IMR-90 (cell line): ENCODE data around the gene GGPS1. TPM values are rescaled to one million over a fixed set of nuclear protein-coding genes. Genes with fewer than 3 reads are reported as not detected.

ENCODE experiments used
- ATAC-seq: fragments of 200-7000 bp; cut with Tn5 transposase; 2 replicates; pipeline ENCODE4 v1.9.1; 2020; ENCODE audit warnings: low read depth, mild to moderate bottlenecking, moderate library complexity
- BruUV-seq: library from RNA; stranded (reverse); fragments of 400-500 nt; replicated peaks from 2 replicates; lab custom pipeline; 2021; lab: Mats Ljungman, UMichigan
- CTCF ChIA-PET: fragments of 300-600 bp; formaldehyde crosslinking; extraction: SDS; loops from one replicate; lab custom pipeline; 2021; ENCODE audit warnings: antibody characterized with exemption; lab: Yijun Ruan, JAX
- POLR2A ChIA-PET: fragments of 300-600 bp; sonication (Branson Sonifier 250); formaldehyde crosslinking; loops from one replicate; lab custom pipeline; 2022; ENCODE audit warnings: antibody characterized with exemption; ENCODE audit not compliant: unreplicated experiment; lab: Charles Lee
- DNase-seq: peaks from one replicate; pipeline ENCODE4 v3.0.0; 2013
- H2AFZ ChIP-seq: replicated peaks from 2 replicates; pipeline ENCODE3; 2013; ENCODE audit warnings: low read length, mild to moderate bottlenecking; ENCODE audit not compliant: poor library complexity
- H2AK5ac ChIP-seq: 2 replicates; pipeline ENCODE4 v1.6.1; 2013; ENCODE audit warnings: low read depth, low read length, inconsistent platforms
- H2AK9ac ChIP-seq: replicated peaks from 2 replicates; pipeline ENCODE3; 2013; ENCODE audit warnings: mild to moderate bottlenecking, low read depth, low read length, moderate library complexity; ENCODE audit not compliant: poor library complexity
- H2BK120ac ChIP-seq: 2 replicates; pipeline ENCODE4 v1.6.1; 2013; ENCODE audit warnings: low read depth, low read length, inconsistent platforms
- H2BK15ac ChIP-seq: 3 replicates; pipeline ENCODE4 v1.6.1; 2013; ENCODE audit warnings: low read depth, low read length, inconsistent platforms
- H2BK20ac ChIP-seq: 2 replicates; pipeline ENCODE4 v1.6.1; 2013; ENCODE audit warnings: low read depth, mild to moderate bottlenecking, inconsistent platforms, low read length, moderate library complexity
- H2BK5ac ChIP-seq: 2 replicates; pipeline ENCODE4 v1.6.1; 2013; ENCODE audit warnings: mild to moderate bottlenecking, low read depth, low read length, inconsistent platforms; ENCODE audit not compliant: poor library complexity, severe bottlenecking
- H3K14ac ChIP-seq: replicated peaks from 2 replicates; pipeline ENCODE4 v1.6.1; 2013; ENCODE audit warnings: low read depth, low read length, inconsistent platforms
- H3K18ac ChIP-seq: 2 replicates; pipeline ENCODE4 v1.6.1; 2013; ENCODE audit warnings: low read depth, low read length, control low read depth
- H3K23ac ChIP-seq: 2 replicates; pipeline ENCODE4 v1.6.1; 2013; ENCODE audit warnings: low read depth, low read length, inconsistent platforms
- H3K27ac ChIP-seq: 2 replicates; pipeline ENCODE4 v1.5.1; 2013; ENCODE audit warnings: mild to moderate bottlenecking, control low read depth, low read length; ENCODE audit not compliant: insufficient read depth
- H3K27me3 ChIP-seq: 2 replicates; pipeline ENCODE4 v1.6.1; 2013; ENCODE audit warnings: low read length; ENCODE audit not compliant: control insufficient read depth, insufficient read depth
- H3K36me3 ChIP-seq: 2 replicates; pipeline ENCODE4 v1.6.1; 2013; ENCODE audit warnings: low read length, mixed read lengths; ENCODE audit not compliant: control insufficient read depth, insufficient read depth
- H3K4ac ChIP-seq: 2 replicates; pipeline ENCODE4 v1.6.1; 2013; ENCODE audit warnings: low read depth, low read length, inconsistent platforms
- H3K4me1 ChIP-seq: 2 replicates; pipeline ENCODE4 v1.6.1; 2013; ENCODE audit warnings: low read length, mixed read lengths; ENCODE audit not compliant: control insufficient read depth, insufficient read depth
- H3K4me2 ChIP-seq: 2 replicates; pipeline ENCODE4 v1.6.1; 2013; ENCODE audit warnings: low read depth, mild to moderate bottlenecking, control low read depth, low read length, moderate library complexity
- H3K4me3 ChIP-seq: 2 replicates; pipeline ENCODE4 v1.5.1; 2013; ENCODE audit warnings: low read depth, mild to moderate bottlenecking, control low read depth, low read length, moderate library complexity; ENCODE audit not compliant: insufficient read depth
- H3K56ac ChIP-seq: 2 replicates; pipeline ENCODE4 v1.6.1; 2013; ENCODE audit warnings: low read length, inconsistent platforms; ENCODE audit not compliant: insufficient read depth; ENCODE audit errors: extremely low read depth
- H3K79me1 ChIP-seq, 2 experiments: 2 replicates each; pipeline ENCODE4 v1.6.1; 2013; ENCODE audit warnings: low read length in 2 of 2, inconsistent platforms in 1 of 2, low read depth in 1 of 2
- H3K9ac ChIP-seq: 2 replicates; pipeline ENCODE4 v1.6.1; 2013; ENCODE audit warnings: low read depth, low read length, control low read depth
- H3K9me1 ChIP-seq: 2 replicates; pipeline ENCODE4 v1.6.1; 2013; ENCODE audit warnings: low read length, inconsistent platforms; ENCODE audit not compliant: insufficient read depth
- H3K9me3 ChIP-seq: 2 replicates; pipeline ENCODE4 v1.6.1; 2013; ENCODE audit warnings: low read length; ENCODE audit not compliant: control insufficient read depth, insufficient read depth
- H4K20me1 ChIP-seq: 2 replicates; pipeline ENCODE4 v1.6.1; 2013; ENCODE audit warnings: low read length, inconsistent platforms; ENCODE audit not compliant: insufficient read depth
- H4K5ac ChIP-seq: 2 replicates; pipeline ENCODE4 v1.6.1; 2013; ENCODE audit warnings: mild to moderate bottlenecking, low read depth, low read length, control low read depth
- H4K8ac ChIP-seq, 2 experiments: 2 replicates each; pipeline ENCODE4 v1.6.1; 2013; ENCODE audit warnings: low read depth in 2 of 2, low read length in 2 of 2, control low read depth in 1 of 2, inconsistent platforms in 1 of 2
- H4K91ac ChIP-seq: 2 replicates; pipeline ENCODE4 v1.6.1; 2013; ENCODE audit warnings: low read depth, low read length, inconsistent platforms; ENCODE audit not compliant: insufficient read depth
- CTCF ChIP-seq: conservative IDR thresholded peaks from 2 replicates; pipeline ENCODE4 v1.5.1; 2012; ENCODE audit warnings: mild to moderate bottlenecking, low read depth, low read length, improper control_type of control experiment
- ELK1 ChIP-seq: fragments of 150-350 bp; IDR thresholded peaks from 2 replicates; pipeline ENCODE4 v1.6.1; 2016; ENCODE audit warnings: low read depth, mild to moderate bottlenecking, low read length, moderate library complexity, borderline replicate concordance
- MAFK ChIP-seq: IDR thresholded peaks from 2 replicates; pipeline ENCODE4 v1.6.1; 2012; ENCODE audit warnings: low read depth, low read length, improper control_type of control experiment
- MXI1 ChIP-seq: IDR thresholded peaks from 2 replicates; pipeline ENCODE4 v1.6.1; 2012; ENCODE audit warnings: low read depth, mild to moderate bottlenecking, low read length, moderate library complexity, borderline replicate concordance
- NFE2L2 ChIP-seq: fragments of 150-350 bp; IDR thresholded peaks from 2 replicates; pipeline ENCODE4 v1.6.1; 2016; ENCODE audit warnings: low read depth, mild to moderate bottlenecking, low read length
- RCOR1 ChIP-seq: IDR thresholded peaks from 2 replicates; pipeline ENCODE4 v1.6.1; 2012; ENCODE audit warnings: mild to moderate bottlenecking, low read length, improper control_type of control experiment; ENCODE audit not compliant: insufficient replicate concordance
- RFX5 ChIP-seq: IDR thresholded peaks from 2 replicates; pipeline ENCODE4 v1.8.0; 2012; ENCODE audit warnings: low read depth, mild to moderate bottlenecking, low read length, moderate library complexity
- WGBS, 2 experiments: methylation state at CpG; one replicate each; pipeline versions ENCODE4 v1.1.5 to v1.1.7; 2013; ENCODE audit warnings: missing lambda C conversion rate in 2 of 2; ENCODE audit not compliant: insufficient read length in 1 of 2; ENCODE audit errors: extremely low coverage in 2 of 2; 5-methylcytosine and 5-hydroxymethylcytosine counted together
- dilution Hi-C: fragments of 300-500 bp; cut with HindIII; formaldehyde crosslinking; loops from one replicate; pipeline ENCODE4 v1.14.3; 2018; ENCODE audit warnings: low sequenced_read_pairs; ENCODE audit not compliant: unreplicated experiment
- in situ Hi-C: fragments of 300-500 bp; cut with MboI; formaldehyde crosslinking; loops from 3 replicates; pipeline ENCODE4 v1.14.3; 2019; ENCODE audit warnings: low sequenced_read_pairs, inconsistent platforms, mixed read lengths
- intact Hi-C: fragments of 100-400 bp; cut with micrococcal nuclease; formaldehyde crosslinking; loops from 2 replicates; pipeline ENCODE4 v1.10.0; 2022
- polyA plus RNA-seq, 3 experiments: library from polyadenylated mRNA; depleted of rRNA; stranded (reverse); fragments of >200 nt; gene quantifications; 2 replicates each; pipeline ENCODE4 v1.2.3, GENCODE V29; 2012; ENCODE audit warnings: low replicate concordance in 1 of 3
- total RNA-seq: library from RNA; depleted of rRNA; stranded (reverse); fragments of >200 nt; gene quantifications from 2 replicates; pipeline ENCODE4 v1.2.3, GENCODE V29; 2012

The GGPS1 gene
- total and polyA plus RNA-seq, 2 of the 4 experiments (the other 2 are of a cell fraction) = 16.4 to 21.5 TPM

- Histone ChIP-seq H4K20me1 (peaks cover 4% of the 10 kb centered on the region; the same call in 1 of the 2 replicates), H3K14ac (no peak overlapping the region), H3K4me3 (no peak overlapping the region), H3K56ac (no peak overlapping the region), H3K27me3 (no peaks in the 10 kb centered on the region), H3K4ac (no peak overlapping the region), H3K9ac (peak overlapping the region; percentile 44; the same call in 1 of the 2 replicates), H4K8ac (no peak overlapping the region; a peak in 1 of 4 replicates), H2BK120ac (no peak overlapping the region), H2BK5ac (no peak overlapping the region), H2AK5ac (no peak overlapping the region), H3K4me2 (peak overlapping the region; percentile 51), H2BK15ac (no peak overlapping the region), H3K27ac (no peak overlapping the region), H3K36me3 (peaks cover 22% of the 10 kb centered on the region), H4K91ac (no peak overlapping the region), H3K9me1 (no peaks in the 10 kb centered on the region; the same call in 1 of the 2 replicates), H3K4me1 (peaks cover 2% of the 10 kb centered on the region), H2AFZ (no peak overlapping the region), H3K79me1 (peaks cover 16 to 39% of the 10 kb centered on the region in 2 experiments; a peak in 3 of 4 replicates), H3K23ac (no peak overlapping the region), H2AK9ac (no peak overlapping the region), H4K5ac (no peak overlapping the region), H3K9me3 (no peaks in the 10 kb centered on the region), H3K18ac (no peak overlapping the region), H2BK20ac (no peak overlapping the region)
- ChIA-PET POLR2A (no interaction called here), CTCF (no interaction called here)
- ATAC-seq (no peak), DNase-seq (peak; percentile 39)
- WGBS, 2 experiments = no CpG with 5 or more reads among the region's 4 CpGs
- no TSS peak for BruUV-seq
- no peak for TF ChIP-seq RCOR1
- no peak for TF ChIP-seq CTCF
- TF ChIP-seq NFE2L2 = no peak
- no peak for TF ChIP-seq ELK1
- TF ChIP-seq RFX5 = no peak
- no peak for TF ChIP-seq MXI1
- TF ChIP-seq MAFK = no peak
- in situ Hi-C loops (no loop called here), intact Hi-C loops (no loop called here), dilution Hi-C loops (no loop called here)
These were observed 8.5 kb downstream of the GGPS1 start for GRCh38 chr1:235336903-235337302.
